ENCODE results near the gene NWD2. TPM values are rescaled to one million over a fixed set of nuclear protein-coding genes. Genes with fewer than 3 reads are reported as not detected.

The NWD2 gene
- total RNA-seq, 1 experiment from 2014 or later: not detected

Small RNA genes within 50 kb of the gene (microRNA-seq; reads per million reads assigned to microRNA genes)
- gene MIR4801 (ENCODE audit: borderline microRNAs expressed): not detected

Measured in H9 (cell line).